Lower lobe of right lung (tissue), 2 donors: Measurements from ENCODE around the gene DLGAP1. TPM values are rescaled to one million over a fixed set of nuclear protein-coding genes. Genes with fewer than 3 reads are reported as not detected.

Source experiments
- ATAC-seq, 2 donors: fragments of 200-7000 bp; cut with Tn5 transposase; one replicate each; pipeline ENCODE4 v1.9.1; 2020 to 2022; ENCODE audit warnings: mild to moderate bottlenecking in 2 of 2, moderate library complexity in 2 of 2
- DNase-seq: peaks from one replicate; pipeline ENCODE4 v3.0.0-alpha.2; 2020
- H3K27ac ChIP-seq: fragments of 200-600 bp; one replicate; pipeline ENCODE4 v1.8.0; 2022
- H3K27me3 ChIP-seq: fragments of 200-600 bp; one replicate; pipeline ENCODE4 v1.8.0; 2022; ENCODE audit warnings: low read depth
- H3K36me3 ChIP-seq: fragments of 200-600 bp; one replicate; pipeline ENCODE4 v1.8.0; 2022; ENCODE audit warnings: mild to moderate bottlenecking
- H3K4me1 ChIP-seq: fragments of 200-600 bp; one replicate; pipeline ENCODE4 v1.8.0; 2022
- H3K4me3 ChIP-seq: fragments of 200-600 bp; one replicate; pipeline ENCODE4 v1.8.0; 2022; ENCODE audit warnings: mild to moderate bottlenecking
- H3K9me3 ChIP-seq: fragments of 200-600 bp; one replicate; pipeline ENCODE4 v1.8.0; 2022
- CTCF ChIP-seq: fragments of 200-600 bp; IDR thresholded peaks from one replicate; pipeline ENCODE4 v1.8.0; 2022; ENCODE audit warnings: antibody characterized with exemption, mild to moderate bottlenecking
- intact Hi-C: fragments of 100-400 bp; cut with DNase I; formaldehyde crosslinking; loops from one replicate; pipeline ENCODE4 v1.11.0; 2022
- total RNA-seq: library from RNA; stranded (reverse); fragmentation: NEBNext Ultra II Directional; extraction: Animal tissue kit (Norgen Biotek cat#: 25700); gene quantifications from one replicate; pipeline ENCODE4 v1.2.1, GENCODE V29; 2021
- donor health status: DM: no; HTN: yes; CAD: no; lungs with severe emphysema.

Gene DLGAP1
- total RNA-seq, 1 donor from 2014 or later: 3.8 TPM

DNA sequence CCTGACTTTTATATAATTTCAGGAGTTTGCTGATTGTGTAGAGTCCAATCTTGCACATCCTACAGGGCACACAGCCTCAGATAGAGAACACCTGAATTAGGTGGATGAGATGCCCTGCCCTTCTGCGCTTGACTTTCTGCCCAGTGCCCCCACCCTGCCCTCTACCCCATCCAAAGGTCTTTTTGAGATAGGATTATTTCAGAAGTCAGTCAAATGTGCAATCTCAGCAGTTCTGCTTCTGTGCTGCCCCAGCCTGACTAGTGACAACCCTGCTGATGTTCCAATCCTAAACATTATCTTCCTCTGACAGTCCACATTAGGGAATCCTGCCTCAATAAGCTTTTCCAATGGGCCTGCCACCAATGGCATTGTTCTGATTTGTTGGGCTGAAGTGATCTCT is 593.6 kb downstream of the DLGAP1 start:
- no peak for TF ChIP-seq CTCF
- Histone ChIP-seq H3K9me3 (no peaks in the 10 kb centered on the region), H3K27me3 (no peaks in the 10 kb centered on the region), H3K4me3 (no peak overlapping the region), H3K27ac (no peak overlapping the region), H3K36me3 (no peaks in the 10 kb centered on the region), H3K4me1 (no peaks in the 10 kb centered on the region)
- no peak for ATAC-seq
- intact Hi-C loops: no loop called here
- no peak for DNase-seq

DNA sequence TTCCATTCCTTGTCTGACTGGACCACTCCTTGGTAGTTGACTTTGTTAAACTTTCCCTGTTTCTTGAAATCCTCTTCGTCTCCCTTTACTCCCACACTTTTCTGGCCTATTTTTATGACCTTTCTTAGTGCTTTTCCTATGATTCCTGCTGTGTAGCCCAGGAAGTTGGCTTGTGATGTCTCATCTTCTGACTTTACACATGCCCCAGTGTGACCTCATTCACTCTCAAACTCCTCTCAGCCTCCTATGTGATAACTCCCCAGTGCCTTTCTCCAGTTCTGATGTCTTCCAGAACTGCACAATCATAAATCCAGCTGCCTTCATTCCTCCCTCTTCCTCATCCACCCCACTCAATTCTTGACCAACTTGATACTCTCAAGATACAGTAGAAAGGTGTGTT is 597.6 kb downstream of the DLGAP1 start:
- no peaks in the 10 kb centered on the region for H3K36me3 ChIP-seq

GRCh38 chr18:3855966-3856365 is 599.1 kb downstream of the DLGAP1 start:
- intact Hi-C loops: no loop called here
- Histone ChIP-seq H3K27me3 (no peaks in the 10 kb centered on the region), H3K27ac (no peak overlapping the region), H3K36me3 (no peaks in the 10 kb centered on the region), H3K4me1 (no peaks in the 10 kb centered on the region), H3K9me3 (no peaks in the 10 kb centered on the region), H3K4me3 (no peak overlapping the region)
- no peak for TF ChIP-seq CTCF
- ATAC-seq: no peak
- DNase-seq: no peak

More for the DNA sequence above, 597.6 kb downstream of the DLGAP1 start:
- intact Hi-C loops: no loop called here
- H3K4me1 ChIP-seq: no peaks in the 10 kb centered on the region
- H3K27me3 ChIP-seq: no peaks in the 10 kb centered on the region
- no peak overlapping the region for H3K27ac ChIP-seq
- no peak overlapping the region for H3K4me3 ChIP-seq
- no peak for TF ChIP-seq CTCF
- ATAC-seq: no peak
- no peaks in the 10 kb centered on the region for H3K9me3 ChIP-seq
- no peak for DNase-seq

- intact Hi-C loops: no loop called here
- no peak overlapping the region for H3K4me3 ChIP-seq
- H3K27me3 ChIP-seq: no peaks in the 10 kb centered on the region
- ATAC-seq (no peak), DNase-seq (no peak)
- no peaks in the 10 kb centered on the region for H3K36me3 ChIP-seq
- TF ChIP-seq CTCF: no peak
- no peak overlapping the region for H3K27ac ChIP-seq
- H3K9me3 ChIP-seq: no peaks in the 10 kb centered on the region
- no peaks in the 10 kb centered on the region for H3K4me1 ChIP-seq
Measured at GRCh38 chr18:3852321-3852720, 602.8 kb downstream of the DLGAP1 start.

DNA sequence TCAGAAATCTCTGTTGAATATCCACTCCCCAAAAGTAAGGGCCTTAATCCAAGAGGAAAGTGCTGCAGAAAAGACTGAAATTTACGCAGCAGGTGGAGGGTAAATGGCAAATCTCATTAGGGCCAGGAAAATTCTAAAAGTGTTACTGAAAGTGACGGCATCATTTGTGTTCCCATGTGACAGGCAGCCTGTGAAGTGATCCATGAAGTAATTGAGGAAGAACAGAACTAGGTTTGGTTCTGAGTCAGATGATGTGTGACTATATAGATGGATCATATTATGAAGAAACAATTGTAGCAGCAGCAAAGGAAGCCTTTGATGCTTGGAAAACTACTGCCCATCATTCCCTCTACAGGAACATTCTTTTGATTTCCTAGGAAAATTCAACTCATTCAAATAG is 603.9 kb downstream of the DLGAP1 start:
- no peak overlapping the region for H3K4me3 ChIP-seq
- no peak for TF ChIP-seq CTCF
- no peak overlapping the region for H3K27ac ChIP-seq

DNA sequence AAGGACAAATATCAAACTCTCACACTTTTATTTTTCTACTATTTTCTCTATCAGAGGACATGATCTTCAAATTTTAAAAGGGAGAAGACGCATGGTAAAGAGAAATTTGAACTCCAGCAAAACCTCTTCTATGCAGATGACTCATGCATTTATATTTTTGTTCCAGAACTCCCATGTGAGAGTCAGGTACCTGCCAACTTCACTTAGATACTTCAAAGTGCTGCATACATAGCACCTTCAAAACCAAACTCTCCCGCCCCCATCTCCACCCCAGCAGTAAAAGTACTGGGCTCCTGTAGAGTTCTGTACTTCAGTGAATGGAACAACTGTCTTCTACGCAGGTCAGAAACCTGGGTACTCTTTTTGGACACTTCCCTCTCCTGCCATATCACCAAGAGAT is 606.8 kb downstream of the DLGAP1 start:
- no peaks in the 10 kb centered on the region for H3K36me3 ChIP-seq
- DNase-seq (no peak), ATAC-seq (peak in 1 of 2 donors; percentile 21)
- TF ChIP-seq CTCF: no peak
- no peaks in the 10 kb centered on the region for H3K27me3 ChIP-seq
- H3K4me3 ChIP-seq: no peak overlapping the region
- H3K27ac ChIP-seq: no peak overlapping the region
- H3K9me3 ChIP-seq: no peaks in the 10 kb centered on the region
- intact Hi-C loops: no loop called here
- H3K4me1 ChIP-seq: no peaks in the 10 kb centered on the region

More for the DNA sequence above, 603.9 kb downstream of the DLGAP1 start:
- DNase-seq (no peak), ATAC-seq (no peak)
- intact Hi-C loops: no loop called here
- Histone ChIP-seq H3K4me1 (no peaks in the 10 kb centered on the region), H3K36me3 (no peaks in the 10 kb centered on the region), H3K27me3 (no peaks in the 10 kb centered on the region), H3K9me3 (no peaks in the 10 kb centered on the region)
